Left kidney (tissue), 2 donors: ENCODE data around the gene PPFIBP2. TPM values are rescaled to one million over a fixed set of nuclear protein-coding genes. Genes with fewer than 3 reads are reported as not detected.

Experiments used
- DNase-seq: peaks from one replicate; pipeline ENCODE4 v3.0.0-alpha.2; 2013
- polyA plus RNA-seq: library from polyadenylated mRNA; unstranded; fragments of 120-200 nt; gene quantifications from one replicate; pipeline ENCODE4 v1.2.1, GENCODE V29; 2013; ENCODE audit not compliant: insufficient read length

The PPFIBP2 gene
- polyA plus RNA-seq, 1 donor = 60.0 TPM

GRCh38 chr11:7525424-7525823, 11.6 kb downstream of the PPFIBP2 start:
- no peak for DNase-seq

- DNase-seq = no peak
These were observed 13.2 kb downstream of the PPFIBP2 start for GRCh38 chr11:7527029-7527428.

- DNase-seq = no peak
These were observed 14.8 kb downstream of the PPFIBP2 start for GRCh38 chr11:7528514-7529049.

- no peak for DNase-seq
These were observed 16.3 kb downstream of the PPFIBP2 start for GRCh38 chr11:7530013-7530640.

- no peak for DNase-seq
These were observed 17.2 kb downstream of the PPFIBP2 start for GRCh38 chr11:7531011-7531410.

- no peak for DNase-seq
These were observed 18.8 kb downstream of the PPFIBP2 start for GRCh38 chr11:7532405-7533145.

GRCh38 chr11:7533199-7534041, 19.6 kb downstream of the PPFIBP2 start:
- DNase-seq = no peak

GRCh38 chr11:7534042-7534378, 20.2 kb downstream of the PPFIBP2 start:
- no peak for DNase-seq

GRCh38 chr11:7536100-7536499, 22.3 kb downstream of the PPFIBP2 start:
- no peak for DNase-seq

GRCh38 chr11:7537265-7537664, 23.5 kb downstream of the PPFIBP2 start:
- no peak for DNase-seq

GRCh38 chr11:7538031-7538430, 24.2 kb downstream of the PPFIBP2 start:
- DNase-seq = no peak

GRCh38 chr11:7538466-7539454, 25.0 kb downstream of the PPFIBP2 start:
- DNase-seq = no peak

GRCh38 chr11:7540830-7541555, 27.2 kb downstream of the PPFIBP2 start:
- no peak for DNase-seq

GRCh38 chr11:7543302-7543701, 29.5 kb downstream of the PPFIBP2 start:
- DNase-seq = no peak

GRCh38 chr11:7544021-7544420, 30.2 kb downstream of the PPFIBP2 start:
- no peak for DNase-seq

- no peak for DNase-seq
These were observed 31.8 kb downstream of the PPFIBP2 start for GRCh38 chr11:7545611-7546010.

- no peak for DNase-seq
These were observed 32.6 kb downstream of the PPFIBP2 start for GRCh38 chr11:7546324-7546791.

GRCh38 chr11:7547687-7548086, 33.9 kb downstream of the PPFIBP2 start:
- DNase-seq = no peak

GRCh38 chr11:7548659-7549274, 35.0 kb downstream of the PPFIBP2 start:
- DNase-seq = no peak

GRCh38 chr11:7549681-7550080, 35.9 kb downstream of the PPFIBP2 start:
- no peak for DNase-seq
